Activated CD8-positive, alpha-beta memory T cell treated with anti-CD3 and anti-CD28 coated beads for 4 hours (primary cell): ENCODE measurements around the gene TEKT1.

Source experiments
- DNase-seq, 2 donors: peaks; one replicate each; pipeline ENCODE4 v3.0.0-alpha.2; 2020; ENCODE audit warnings: low read depth in 2 of 2

TEKT1 gene

GRCh38 chr17:6757747-6758146, 73.8 kb downstream of the TEKT1 start:
- DNase-seq = no peak

GRCh38 chr17:6756425-6757031, 75.0 kb downstream of the TEKT1 start:
- DNase-seq = no peak

GRCh38 chr17:6755731-6756184, 75.8 kb downstream of the TEKT1 start, which contains the start of gene XAF1:
XAF1 (plus strand) TSS chr17:6756046; CDS start chr17:6756079, 33 bp downstream.
- peak; percentile 24 to 55 for DNase-seq

- DNase-seq = no peak
Measured at GRCh38 chr17:6755281-6755680, 76.2 kb downstream of the TEKT1 start.

GRCh38 chr17:6753546-6753945, 78.0 kb downstream of the TEKT1 start:
- no peak for DNase-seq

GRCh38 chr17:6753006-6753445, 78.5 kb downstream of the TEKT1 start:
- DNase-seq = peak; percentile 13 to 53

GRCh38 chr17:6752068-6752909, 79.2 kb downstream of the TEKT1 start:
- no peak for DNase-seq

GRCh38 chr17:6749519-6749918, 82.0 kb downstream of the TEKT1 start:
- DNase-seq = no peak

- DNase-seq = no peak
Measured at GRCh38 chr17:6748617-6749016, 82.9 kb downstream of the TEKT1 start.
